Measurements from ENCODE around the gene PCNX2.

Gene PCNX2

DNA sequence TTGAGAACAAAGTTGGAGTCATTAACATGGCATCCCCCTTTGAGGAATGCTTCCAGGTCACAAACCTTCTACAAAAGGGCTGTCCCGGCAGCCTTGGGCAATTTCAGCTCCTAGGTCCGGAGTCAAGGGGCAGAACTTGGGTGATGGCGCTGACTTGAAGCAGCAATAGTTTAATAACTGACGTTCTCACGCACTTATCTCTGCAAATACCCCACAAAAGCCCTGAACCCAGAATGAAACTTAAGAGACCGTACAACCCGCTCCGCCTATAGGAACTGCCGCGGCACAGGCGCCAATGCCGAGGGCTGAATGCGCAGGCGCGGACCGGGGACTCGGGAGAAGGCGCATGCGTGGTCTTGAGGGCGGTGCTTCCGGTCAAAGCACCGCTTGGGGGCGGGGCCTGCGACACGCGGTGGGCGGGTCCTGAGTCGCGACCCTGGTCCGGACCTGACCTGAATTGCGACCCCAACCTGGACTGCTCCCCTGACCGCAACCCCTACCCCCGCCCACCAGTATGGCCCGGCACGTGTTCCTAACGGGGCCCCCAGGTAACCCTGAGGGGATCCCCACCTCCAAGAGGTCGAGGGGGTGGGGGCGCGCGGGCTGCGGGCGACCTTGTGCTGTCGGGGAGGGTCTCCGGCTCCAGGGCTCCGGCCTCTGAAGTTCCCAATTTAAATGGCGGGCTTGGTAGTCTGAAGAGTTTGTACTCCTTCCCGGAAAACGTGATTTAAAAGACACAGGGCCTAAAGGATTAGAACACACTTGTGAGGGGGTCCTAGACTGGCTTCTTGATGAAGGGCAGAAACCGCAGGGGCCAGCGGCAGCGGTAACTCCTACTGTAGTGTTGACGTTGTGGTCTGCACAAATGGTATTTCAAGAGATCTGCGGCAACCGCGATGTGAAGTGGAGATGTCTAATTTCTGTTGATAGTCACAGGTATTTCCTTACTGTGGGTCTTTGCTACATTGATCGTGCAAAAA lies 345.0 kb downstream of the PCNX2 start, which contains the start of gene NTPCR:
TSS of gene NTPCR (plus strand) at position 415 of the 980 bp plus-strand sequence. CDS start at position 515, 100 bp downstream.
- DNase-seq, result peak; percentile 94

DNA sequence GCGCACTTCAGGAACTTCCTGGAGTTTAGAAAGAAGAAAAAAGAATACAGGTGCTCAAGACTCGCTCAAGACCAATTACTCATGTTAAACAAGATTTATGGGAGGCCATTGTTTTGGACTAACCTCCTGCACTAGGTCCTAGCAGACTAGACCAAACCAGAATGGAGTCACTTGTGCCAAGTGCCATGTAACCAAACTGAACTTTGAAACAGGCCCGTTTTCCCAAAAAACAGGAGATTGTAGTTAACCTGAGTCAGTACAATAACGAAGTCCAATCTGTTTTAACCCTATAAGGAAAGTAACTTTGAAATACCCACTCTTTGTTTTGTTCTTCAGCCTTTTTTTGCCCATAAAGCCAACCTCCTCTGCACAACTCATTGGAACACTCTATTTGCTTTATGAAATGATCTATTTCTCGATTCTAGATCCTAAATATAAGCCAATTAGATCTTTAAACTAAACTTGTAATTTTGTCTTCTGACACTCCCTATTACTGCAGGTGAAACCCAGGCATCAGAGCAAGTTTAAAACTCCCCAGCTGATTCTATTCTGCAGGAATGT lies 345.8 kb downstream of the PCNX2 start:
- peak; percentile 11 for DNase-seq

DNA sequence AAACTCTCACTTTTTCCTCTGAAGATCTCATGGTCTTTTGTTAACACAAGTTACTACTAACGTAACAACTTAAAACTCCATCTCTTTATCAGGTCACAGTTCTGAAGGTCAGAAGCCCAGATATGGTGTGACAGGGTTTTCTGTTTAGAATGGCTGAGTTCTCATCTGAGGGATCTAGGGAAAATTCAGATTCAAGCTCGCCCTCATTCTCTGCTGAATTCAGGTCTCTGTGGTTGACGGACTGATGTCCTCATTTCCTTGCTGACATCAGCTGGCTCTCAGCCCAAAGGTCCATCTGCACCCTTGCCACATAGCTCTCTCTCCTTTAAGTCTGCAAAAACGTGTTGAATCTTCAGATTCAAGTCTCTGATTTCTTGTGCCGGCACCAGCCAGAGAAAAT lies 351.2 kb downstream of the PCNX2 start:
- no peak for DNase-seq

DNA sequence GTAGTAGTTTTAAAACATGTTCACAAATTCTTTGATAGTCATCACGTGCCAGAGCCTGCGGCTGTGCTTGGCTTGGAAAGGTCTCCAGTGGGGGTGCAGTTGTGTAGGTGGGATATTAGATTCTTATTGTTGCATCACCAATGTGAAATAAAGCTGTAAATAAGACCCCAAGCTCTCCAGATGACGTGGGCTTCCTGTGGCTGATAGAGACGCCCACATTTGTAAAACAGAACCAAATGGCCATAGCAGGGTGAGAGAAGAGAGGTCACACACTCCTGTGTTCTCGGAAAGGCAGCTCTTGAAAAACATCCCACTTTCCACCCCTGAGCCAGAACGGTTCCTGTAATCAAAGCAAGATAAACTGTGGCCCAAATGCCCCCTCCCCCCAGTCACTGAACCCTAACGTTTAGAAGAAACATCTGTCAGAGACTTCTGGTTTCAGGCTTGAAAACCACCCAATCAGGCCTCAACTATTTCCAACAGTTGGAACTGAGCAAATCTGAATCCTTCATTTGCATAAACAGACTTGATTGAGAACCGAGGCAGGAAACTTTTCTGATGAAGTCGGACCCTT lies 351.8 kb downstream of the PCNX2 start:
- no peak for DNase-seq

DNA sequence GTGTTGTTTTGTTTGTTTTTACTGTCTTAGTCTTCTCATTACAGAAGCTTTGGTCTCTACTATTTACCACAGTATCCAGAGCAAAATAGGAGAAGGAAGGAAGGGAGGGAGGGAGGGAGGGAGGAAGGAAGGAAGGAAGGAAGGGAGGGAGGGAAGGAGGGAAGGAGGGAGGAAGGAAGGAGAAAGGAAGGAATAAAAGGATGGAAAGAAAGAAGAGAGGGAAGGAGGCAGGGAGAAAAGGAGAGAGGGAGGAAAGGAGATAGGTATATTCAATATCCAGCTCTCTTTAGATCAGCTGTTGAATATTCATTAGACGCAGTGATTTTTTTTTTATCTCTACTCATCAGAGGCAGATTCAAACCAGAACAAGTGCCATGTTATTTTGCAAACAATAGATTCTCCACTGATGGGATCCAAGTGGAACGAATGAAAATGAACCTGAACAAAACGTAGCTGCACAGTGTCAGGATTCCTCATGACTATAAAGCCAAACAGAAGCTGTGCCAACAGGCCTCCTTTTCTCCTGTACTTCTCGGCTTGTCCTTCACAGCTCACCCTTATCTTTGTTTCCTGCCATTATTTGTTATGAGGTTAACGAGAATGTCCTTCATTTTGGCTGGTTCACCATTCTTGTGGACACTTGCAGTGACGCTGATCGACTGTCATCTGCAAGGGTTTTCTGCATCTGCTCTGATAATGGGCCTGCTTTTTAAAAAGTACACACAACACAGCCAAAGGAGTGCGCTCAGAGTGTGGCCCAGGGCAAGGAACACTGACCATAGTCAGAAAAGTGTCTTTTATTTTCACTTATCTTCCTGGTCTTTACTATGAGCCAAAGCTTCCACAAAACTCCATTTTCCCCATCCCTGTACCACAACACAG lies 352.9 kb downstream of the PCNX2 start:
- no peak for DNase-seq

DNA sequence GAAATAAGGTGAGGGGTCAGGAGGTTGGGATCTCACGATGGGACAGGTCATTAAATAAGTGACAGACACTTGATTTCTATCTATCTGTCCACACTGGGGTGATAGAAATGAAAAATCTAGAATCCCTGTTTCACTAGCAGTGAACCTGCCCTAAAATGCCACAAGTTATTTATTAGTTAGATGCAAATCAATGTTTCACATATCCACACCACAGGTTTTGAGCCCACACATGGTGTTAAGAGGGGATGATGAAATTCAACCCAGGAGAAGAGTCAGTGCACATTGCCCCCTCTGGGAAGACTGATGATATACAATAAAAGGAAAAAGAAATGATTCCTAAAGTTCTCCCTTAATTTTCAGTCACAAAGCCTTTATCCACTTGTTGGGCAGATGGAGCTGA lies 355.3 kb downstream of the PCNX2 start:
- no peak for DNase-seq

DNA sequence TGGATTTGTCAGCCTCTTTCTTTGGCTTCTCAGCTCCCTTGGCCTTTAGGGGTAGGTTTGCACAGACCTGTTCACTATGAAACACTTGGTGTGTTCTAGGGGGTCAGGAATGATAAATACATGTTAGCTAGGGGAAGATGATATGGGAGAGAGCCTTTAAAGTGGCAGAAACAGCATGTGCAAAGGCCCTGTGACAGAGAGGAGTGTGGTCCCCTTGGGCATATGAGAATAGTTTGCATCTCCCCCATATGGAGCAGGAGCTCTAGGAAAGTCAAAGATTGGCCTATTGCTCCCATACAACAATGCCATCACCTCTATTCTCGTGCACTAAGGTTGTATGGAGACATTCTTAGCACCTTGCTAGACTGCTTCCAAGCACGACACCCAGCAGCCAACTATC lies 355.8 kb downstream of the PCNX2 start:
- DNase-seq, result no peak

DNA sequence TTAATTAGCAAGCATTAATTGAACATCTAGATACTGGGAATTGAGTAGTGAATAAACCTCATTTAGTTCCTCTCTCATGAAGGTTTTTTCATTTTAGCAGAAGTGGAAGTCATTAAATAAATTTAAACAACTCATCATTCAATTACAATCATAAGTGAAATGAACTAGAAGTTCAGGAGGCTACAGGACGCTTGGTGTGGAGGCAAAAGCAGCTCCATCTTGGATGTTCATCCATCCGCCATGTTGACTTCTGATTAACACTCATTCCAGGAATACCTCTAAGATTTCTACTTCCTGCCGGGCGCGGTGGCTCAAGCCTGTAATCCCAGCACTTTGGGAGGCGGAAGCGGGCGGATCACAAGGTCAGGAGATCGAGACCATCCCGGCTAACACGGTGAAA lies 356.6 kb downstream of the PCNX2 start:
- DNase-seq, result no peak

DNA sequence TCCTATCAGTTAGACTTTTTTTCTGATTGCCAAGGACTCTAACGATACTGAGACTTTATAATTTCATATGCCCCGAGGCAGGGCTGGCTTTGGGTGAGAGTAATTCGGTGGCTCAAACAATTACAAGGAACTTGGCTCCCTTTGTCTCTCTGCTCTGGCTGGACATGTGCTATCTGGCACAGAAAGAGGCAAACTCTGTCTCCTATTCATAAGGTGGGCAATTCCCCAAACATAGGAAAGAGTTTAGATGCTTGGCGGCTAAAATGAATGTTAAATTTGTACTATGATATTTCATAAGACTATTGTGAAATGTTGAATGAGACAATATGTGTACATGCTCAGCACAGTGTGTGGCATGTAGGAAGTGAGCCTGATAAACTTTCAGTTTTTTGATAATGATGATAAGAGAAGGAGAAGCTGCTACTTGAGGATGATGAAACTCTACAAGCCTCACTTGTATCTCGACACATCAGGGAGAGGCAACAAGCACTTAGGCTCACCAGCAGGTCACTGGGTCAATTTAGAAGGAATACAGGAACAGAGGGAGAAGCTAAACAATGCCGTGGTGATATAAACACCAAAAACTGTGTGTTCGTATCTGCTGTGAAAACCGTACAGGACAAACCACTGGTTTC lies 357.7 kb downstream of the PCNX2 start:
- no peak for DNase-seq

DNA sequence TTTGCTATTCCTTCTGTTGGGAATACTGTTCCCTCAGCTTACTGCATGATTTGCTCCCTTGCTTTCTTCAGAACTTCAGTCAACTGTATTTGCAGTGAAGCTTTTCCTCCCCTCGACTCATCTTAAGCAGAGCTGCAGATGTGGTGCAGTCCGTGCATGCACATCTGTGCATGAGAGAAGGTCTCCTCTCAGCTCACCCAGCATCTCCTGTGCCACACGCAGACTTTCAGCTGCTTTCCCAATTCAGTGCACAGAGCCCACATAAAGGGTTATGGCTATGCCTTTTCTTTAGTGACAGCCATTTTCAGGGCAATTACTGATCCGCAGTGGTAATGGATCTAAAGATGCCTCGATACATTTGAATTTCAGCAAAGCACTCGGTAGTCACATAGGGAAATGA lies 358.6 kb downstream of the PCNX2 start:
- DNase-seq, result no peak

Data from DMS53 (cell line).